Gastroesophageal sphincter (tissue), 4 donors: ENCODE measurements around the gene RIPOR2. TPM values are rescaled to one million over a fixed set of nuclear protein-coding genes. Genes with fewer than 3 reads are reported as not detected.

Experiments used
- ATAC-seq: fragments of 150-250 bp; one replicate; pipeline ENCODE4 v1.9.1; 2016; ENCODE audit warnings: mild to moderate bottlenecking, moderate library complexity
- H3K27ac ChIP-seq, 4 donors: fragments of 200-600 bp; sonication (generic) in 3 of 4; 1 replicate in 3 of 4; 2 replicates in 1 of 4; pipeline ENCODE4 v1.5.1; 2016 to 2019
- H3K27me3 ChIP-seq: fragments of 200-600 bp; sonication (generic); one replicate; pipeline ENCODE4 v1.5.1; 2019
- H3K36me3 ChIP-seq, 2 donors: fragments of 200-600 bp; sonication (generic); one replicate each; pipeline ENCODE4 v1.5.1; 2019; ENCODE audit warnings: control low read depth in 1 of 2
- H3K4me1 ChIP-seq, 3 donors: fragments of 200-600 bp; sonication (generic); 1 replicate in 2 of 3; 2 replicates in 1 of 3; pipeline ENCODE4 v1.5.1; 2016 to 2019; ENCODE audit warnings: control low read depth in 2 of 3
- H3K4me3 ChIP-seq, 2 donors: fragments of 200-600 bp; sonication (generic); one replicate each; pipeline ENCODE4 v1.5.1; 2019; ENCODE audit warnings: mild to moderate bottlenecking in 1 of 2, moderate library complexity in 1 of 2
- H3K9me3 ChIP-seq, 3 donors: fragments of 200-600 bp; sonication (generic); one replicate each; pipeline ENCODE4 v1.5.1; 2017 to 2019; ENCODE audit warnings: control low read depth in 2 of 3
- CTCF ChIP-seq, 4 experiments: fragments of 200-600 bp in 2 of 4; fragments of 450-650 bp in 2 of 4; sonication (generic) in 1 of 4; IDR thresholded peaks; one replicate each; pipeline ENCODE4 v1.5.1; 2017 to 2019; ENCODE audit warnings: antibody characterized with exemption in 4 of 4, mild to moderate bottlenecking in 2 of 4, moderate library complexity in 2 of 4
- EP300 ChIP-seq: sonication (generic); formaldehyde crosslinking; IDR thresholded peaks from one replicate; pipeline ENCODE4 v1.6.1; 2017; ENCODE audit warnings: antibody characterized with exemption, mild to moderate bottlenecking
- POLR2A ChIP-seq, 2 donors: fragments of 450-650 bp; IDR thresholded peaks; one replicate each; pipeline ENCODE4 v1.6.1; 2017; ENCODE audit warnings: antibody characterized with exemption in 2 of 2, mild to moderate bottlenecking in 2 of 2, moderate library complexity in 1 of 2
- POLR2AphosphoS5 ChIP-seq: sonication (generic); formaldehyde crosslinking; IDR thresholded peaks from one replicate; pipeline ENCODE4 v1.6.1; 2017; ENCODE audit warnings: antibody characterized with exemption
- WGBS, 2 donors: methylation state at CpG; one replicate each; pipeline ENCODE4 v1.1.5; 2018; ENCODE audit warnings: low coverage in 1 of 2; 5-methylcytosine and 5-hydroxymethylcytosine counted together
- total RNA-seq, 4 donors: library from RNA; depleted of rRNA; stranded (reverse); fragments of >200 nt; gene quantifications; one replicate each; pipeline ENCODE4 v1.1.0, GENCODE V29; 2016

RIPOR2 gene
- total RNA-seq, 4 donors from 2014 or later = 1.7 to 14.9 (median 4.2) TPM

- H3K9me3 ChIP-seq = no peaks in the 10 kb centered on the region
- H3K4me1 ChIP-seq = no peaks in the 10 kb centered on the region
- no peaks in the 10 kb centered on the region for H3K36me3 ChIP-seq
- H3K27me3 ChIP-seq = no peaks in the 10 kb centered on the region
- no peak overlapping the region for H3K27ac ChIP-seq
- H3K4me3 ChIP-seq = no peak overlapping the region
- 65 to 86% methylated on average over 2 of the region's 2 CpGs for WGBS, 2 donors
- no peak for ATAC-seq
- no peak for TF ChIP-seq EP300
- no peak for TF ChIP-seq CTCF (IDR thresholded peaks at IDR 0.05)
- TF ChIP-seq POLR2AphosphoS5 = no peak
- no peak for TF ChIP-seq POLR2A (IDR thresholded peaks at IDR 0.05)
These were observed 112.6 kb downstream of the RIPOR2 start for GRCh38 chr6:24823185-24823584.

GRCh38 chr6:24822696-24823095 is 113.1 kb downstream of the RIPOR2 start:
- no peaks in the 10 kb centered on the region for H3K36me3 ChIP-seq
- no peaks in the 10 kb centered on the region for H3K4me1 ChIP-seq
- ATAC-seq = no peak
- no peak overlapping the region for H3K27ac ChIP-seq
- no peak overlapping the region for H3K4me3 ChIP-seq
- TF ChIP-seq CTCF (IDR thresholded peaks at IDR 0.05) (no peak), EP300 (no peak), POLR2A (IDR thresholded peaks at IDR 0.05) (no peak), POLR2AphosphoS5 (no peak)
- no peaks in the 10 kb centered on the region for H3K27me3 ChIP-seq
- 100% methylated on average over 3 of the region's 6 CpGs; no CpG with 5 or more reads in 1 of the 2 donors for WGBS, 2 donors
- no peaks in the 10 kb centered on the region for H3K9me3 ChIP-seq

GRCh38 chr6:24821860-24822444 is 113.8 kb downstream of the RIPOR2 start:
- WGBS, 2 donors = 88 to 100% methylated on average over 2 to 3 of the region's 3 CpGs
- no peaks in the 10 kb centered on the region for H3K36me3 ChIP-seq
- ATAC-seq = no peak
- H3K27ac ChIP-seq = no peak overlapping the region
- no peak for TF ChIP-seq POLR2A (IDR thresholded peaks at IDR 0.05)
- no peak for TF ChIP-seq EP300
- TF ChIP-seq POLR2AphosphoS5 = no peak
- no peak for TF ChIP-seq CTCF (IDR thresholded peaks at IDR 0.05)
- no peaks in the 10 kb centered on the region for H3K4me1 ChIP-seq
- no peaks in the 10 kb centered on the region for H3K9me3 ChIP-seq
- H3K27me3 ChIP-seq = no peaks in the 10 kb centered on the region
- H3K4me3 ChIP-seq = no peak overlapping the region

GRCh38 chr6:24818346-24818745 is 117.4 kb downstream of the RIPOR2 start:
- 58 to 85% methylated on average over 2 of the region's 2 CpGs for WGBS, 2 donors
- Histone ChIP-seq H3K36me3 (no peaks in the 10 kb centered on the region), H3K4me1 (no peaks in the 10 kb centered on the region), H3K27me3 (no peaks in the 10 kb centered on the region), H3K27ac (no peak overlapping the region), H3K9me3 (no peaks in the 10 kb centered on the region), H3K4me3 (no peak overlapping the region)
- TF ChIP-seq CTCF (IDR thresholded peaks at IDR 0.05) (no peak), POLR2AphosphoS5 (no peak), EP300 (no peak), POLR2A (IDR thresholded peaks at IDR 0.05) (no peak)
- ATAC-seq = no peak

GRCh38 chr6:24809728-24810127 is 126.0 kb downstream of the RIPOR2 start:
- no peaks in the 10 kb centered on the region for H3K9me3 ChIP-seq
- H3K4me1 ChIP-seq = no peaks in the 10 kb centered on the region
- no peak overlapping the region for H3K27ac ChIP-seq
- ATAC-seq = no peak
- WGBS, 2 donors = 79 to 89% methylated on average over 2 to 3 of the region's 3 CpGs
- no peak overlapping the region for H3K4me3 ChIP-seq
- no peaks in the 10 kb centered on the region for H3K27me3 ChIP-seq
- H3K36me3 ChIP-seq = no peaks in the 10 kb centered on the region
- TF ChIP-seq EP300 (no peak), POLR2A (IDR thresholded peaks at IDR 0.05) (no peak)
